ENCODE results near the gene SPNS3.

The SPNS3 gene

GRCh38 chr17:4488989-4489595 lies 55.4 kb downstream of the SPNS3 start:
- peak; percentile 56 for DNase-seq

GRCh38 chr17:4490109-4490591 lies 56.4 kb downstream of the SPNS3 start:
- no peak for DNase-seq

- DNase-seq, result no peak
These were observed 56.9 kb downstream of the SPNS3 start for GRCh38 chr17:4490637-4491061.

- DNase-seq, result peak; percentile 69
These were observed 59.2 kb downstream of the SPNS3 start for GRCh38 chr17:4492721-4493561.

GRCh38 chr17:4497101-4497824 lies 63.5 kb downstream of the SPNS3 start:
- DNase-seq, result peak; percentile 52

- DNase-seq, result peak; percentile 61
These were observed 65.0 kb downstream of the SPNS3 start, which contains the start of gene SPNS2 for GRCh38 chr17:4498461-4499397. Gene SPNS2, plus strand, starts transcription at chr17:4498881. Its CDS starts 167 bp downstream, at chr17:4499048.

GRCh38 chr17:4499431-4500190 lies 65.9 kb downstream of the SPNS3 start:
- DNase-seq, result peak; percentile 63

GRCh38 chr17:4500191-4500571 lies 66.4 kb downstream of the SPNS3 start:
- DNase-seq, result no peak

- DNase-seq, result no peak
These were observed 67.7 kb downstream of the SPNS3 start for GRCh38 chr17:4501295-4501949.

- no peak for DNase-seq
These were observed 68.9 kb downstream of the SPNS3 start for GRCh38 chr17:4502466-4503154.

GRCh38 chr17:4503283-4504025 lies 69.7 kb downstream of the SPNS3 start:
- no peak for DNase-seq

- no peak for DNase-seq
These were observed 70.4 kb downstream of the SPNS3 start for GRCh38 chr17:4504188-4504587.

GRCh38 chr17:4505187-4505586 lies 71.4 kb downstream of the SPNS3 start:
- no peak for DNase-seq

- DNase-seq, result no peak
These were observed 72.6 kb downstream of the SPNS3 start for GRCh38 chr17:4506175-4506813.

GRCh38 chr17:4506892-4507291 lies 73.2 kb downstream of the SPNS3 start:
- no peak for DNase-seq

GRCh38 chr17:4507361-4508111 lies 73.8 kb downstream of the SPNS3 start:
- no peak for DNase-seq

GRCh38 chr17:4508207-4508606 lies 74.5 kb downstream of the SPNS3 start:
- no peak for DNase-seq

- DNase-seq, result no peak
These were observed 75.7 kb downstream of the SPNS3 start for GRCh38 chr17:4509401-4509800.

Data from right kidney (tissue), 1 donor.